K562 (cell line): Measurements from ENCODE around the gene ADD3. TPM values are rescaled to one million over a fixed set of nuclear protein-coding genes. Genes with fewer than 3 reads are reported as not detected.

ENCODE experiments used
- ATAC-seq: fragments of 200-7000 bp; cut with Tn5 transposase; 3 replicates; pipeline ENCODE4 v1.9.1; 2020; ENCODE audit warnings: moderate library complexity
- BruUV-seq: library from RNA; stranded (reverse); fragments of 400-500 nt; replicated peaks from 2 replicates; lab custom pipeline; 2021; lab: Mats Ljungman, UMichigan
- CTCF ChIA-PET: fragments of 300-600 bp; formaldehyde crosslinking; extraction: SDS; loops from one replicate; lab custom pipeline; 2021; ENCODE audit warnings: low intra/inter-chr PET ratio; lab: Yijun Ruan, JAX
- POLR2A ChIA-PET: fragments of 300-600, 350-650 bp; sonication (Branson Sonifier 250); formaldehyde crosslinking; extraction: SDS; loops from one replicate; lab custom pipeline; 2021; ENCODE audit warnings: antibody characterized with exemption, inconsistent platforms; lab: Yijun Ruan, JAX
- DNase-seq, 4 experiments: peaks; one replicate each; pipeline versions ENCODE4 v3.0.0 to v3.0.0-alpha.2; 2011 to 2018; ENCODE audit warnings: low spot score in 3 of 4, mixed read lengths in 3 of 4; ENCODE audit errors: extremely low read depth in 1 of 4
- FAIRE-seq: peaks from 2 replicates; lab custom pipeline; 2011; peaks lifted over from hg19 to GRCh38; lab: Jason Lieb, UNC
- H2AFZ ChIP-seq: 2 replicates; pipeline ENCODE4 v1.6.0; 2011; ENCODE audit warnings: low read depth, low read length, control low read depth, inconsistent platforms
- H3K27ac ChIP-seq: fragments of 200-600 bp; 3 replicates; pipeline ENCODE4 v1.8.0; 2011; ENCODE audit warnings: low read depth, mild to moderate bottlenecking, control low read depth, inconsistent platforms, low read length, moderate library complexity, mixed read lengths; ENCODE audit errors: extremely low read depth
- H3K27me3 ChIP-seq, 2 experiments: fragments of 300-600 bp in 1 of 2; 2 replicates in 1 of 2; 3 replicates in 1 of 2; pipeline versions ENCODE4 v1.6.0 to v1.8.0; 2011; ENCODE audit warnings: inconsistent platforms in 2 of 2, low read length in 2 of 2, mild to moderate bottlenecking in 1 of 2, mixed read lengths in 1 of 2, moderate library complexity in 1 of 2; ENCODE audit not compliant: control insufficient read depth in 2 of 2, insufficient read depth in 2 of 2
- H3K36me3 ChIP-seq: fragments of 300-600 bp; 3 replicates; pipeline ENCODE4 v1.8.0; 2011; ENCODE audit warnings: mild to moderate bottlenecking, low read length, inconsistent platforms; ENCODE audit not compliant: control insufficient read depth, insufficient read depth
- H3K4me1 ChIP-seq, 2 experiments: fragments of 200-600 bp in 1 of 2; replicated peaks in 1 of 2; 2 replicates in 1 of 2; 3 replicates in 1 of 2; pipeline versions ENCODE4 v1.5.1 to v1.8.0; 2011; ENCODE audit warnings: inconsistent platforms in 2 of 2, low read length in 2 of 2, mild to moderate bottlenecking in 1 of 2, mixed read lengths in 1 of 2, moderate library complexity in 1 of 2; ENCODE audit not compliant: control insufficient read depth in 2 of 2, insufficient read depth in 2 of 2
- H3K4me2 ChIP-seq: 2 replicates; pipeline ENCODE4 v1.6.1; 2011; ENCODE audit warnings: low read length, control low read depth, inconsistent platforms, mixed read lengths; ENCODE audit not compliant: insufficient read depth
- H3K4me3 ChIP-seq: fragments of 200-600 bp; sonication (generic), shearing (Covaris generic); 2 replicates; pipeline ENCODE4 v1.5.1; 2016; ENCODE audit warnings: control low read depth, inconsistent platforms
- H3K79me2 ChIP-seq: fragments of 200-600 bp; 3 replicates; pipeline ENCODE4 v1.8.0; 2011; ENCODE audit warnings: low read length, inconsistent platforms; ENCODE audit not compliant: control insufficient read depth, insufficient read depth
- H3K9ac ChIP-seq, 2 experiments: 2 replicates each; pipeline versions ENCODE4 v1.6.0 to v1.6.1; 2011; ENCODE audit warnings: low read depth in 2 of 2, low read length in 2 of 2, control low read depth in 1 of 2, inconsistent platforms in 1 of 2, mild to moderate bottlenecking in 1 of 2, mixed read lengths in 1 of 2; ENCODE audit not compliant: insufficient read depth in 1 of 2
- H3K9me1 ChIP-seq: one replicate; pipeline ENCODE4 v1.6.0; 2011; ENCODE audit warnings: inconsistent platforms, mild to moderate bottlenecking, low read length, moderate library complexity; ENCODE audit not compliant: control insufficient read depth, insufficient read depth
- H3K9me3 ChIP-seq: replicated peaks from 2 replicates; pipeline ENCODE4 v1.5.1; 2011; ENCODE audit warnings: low read depth, low read length, inconsistent platforms; ENCODE audit not compliant: control insufficient read depth, insufficient read depth
- H4K20me1 ChIP-seq: replicated peaks from 2 replicates; pipeline ENCODE4 v1.6.1; 2011; ENCODE audit warnings: low read length, inconsistent platforms, mixed read lengths; ENCODE audit not compliant: control insufficient read depth, insufficient read depth
- C11orf30 ChIP-seq: fragments of 450-650 bp; IDR thresholded peaks from 2 replicates; pipeline ENCODE4 v1.6.1; 2016; ENCODE audit warnings: low read depth, mild to moderate bottlenecking
- DIDO1 ChIP-seq: fragments of 450-650 bp; IDR thresholded peaks from 2 replicates; pipeline ENCODE4 v1.6.1; 2016; ENCODE audit warnings: low read depth, missing biosample characterization, missing genetic modification characterization
- EP400 ChIP-seq: fragments of 450-650 bp; IDR thresholded peaks from 2 replicates; pipeline ENCODE4 v1.6.1; 2017; ENCODE audit warnings: antibody characterized with exemption, mild to moderate bottlenecking, moderate library complexity
- FOXA3 ChIP-seq, 2 experiments: fragments of 450-650 bp in 1 of 2; sonication (generic) in 1 of 2; formaldehyde crosslinking; IDR thresholded peaks in 1 of 2; conservative IDR thresholded peaks in 1 of 2; 2 replicates each; pipeline versions ENCODE4 v1.4.0 to v1.8.0; 2020 to 2022; ENCODE audit warnings: mild to moderate bottlenecking in 2 of 2, missing genetic modification reagents in 1 of 2
- KDM1A ChIP-seq, 2 experiments: fragments of 450-650 bp; IDR thresholded peaks; 2 replicates each; pipeline ENCODE4 v1.6.1; 2016; ENCODE audit warnings: mild to moderate bottlenecking in 2 of 2
- PHTF2 ChIP-seq: fragments of 250-450 bp; sonication (Bioruptor Pico); IDR thresholded peaks from 2 replicates; pipeline ENCODE4 v1.5.0; 2021; ENCODE audit warnings: mild to moderate bottlenecking
- STAT5B ChIP-seq: fragments of 250-450 bp; sonication (Bioruptor Pico); IDR thresholded peaks from 2 replicates; pipeline ENCODE4 v1.8.0; 2021; ENCODE audit warnings: mild to moderate bottlenecking, inconsistent platforms
- ZNF239 ChIP-seq: fragments of 250-450 bp; sonication (Bioruptor Pico); IDR thresholded peaks from 2 replicates; pipeline ENCODE4 v1.4.0; 2020; ENCODE audit warnings: mild to moderate bottlenecking
- ZNF316 ChIP-seq: fragments of 450-650 bp; IDR thresholded peaks from 2 replicates; pipeline ENCODE4 v1.6.1; 2016
- WGBS: fragments of 100-300 bp; shearing (Covaris generic); methylation state at CpG from one replicate; pipeline ENCODE4 v1.1.6; 2016; ENCODE audit warnings: low coverage, mixed read lengths; ENCODE audit not compliant: insufficient coverage; ENCODE audit errors: missing lambda C conversion rate; 5-methylcytosine and 5-hydroxymethylcytosine counted together
- in situ Hi-C: fragments of 300-500 bp; cut with MboI; formaldehyde crosslinking; loops from 4 replicates; pipeline ENCODE4 v1.15.0; 2018; ENCODE audit warnings: inconsistent platforms, mixed read lengths
- intact Hi-C: fragments of 100-400 bp; cut with micrococcal nuclease; formaldehyde crosslinking; loops from 2 replicates; pipeline ENCODE4 v1.14.2; 2022
- polyA plus RNA-seq, 8 experiments: library from polyadenylated mRNA; depleted of rRNA in 4 of 8; stranded (reverse) in 5 of 8; unstranded in 3 of 8; fragments of >200 nt; fragmentation: Nextera tagmentation in 2 of 8; fragmentation: Illumina TruSeq in 1 of 8; extraction: Ambion mirVana in 2 of 8; extraction: Trizol in 1 of 8; gene quantifications; 2 replicates each; pipeline versions ENCODE4 v1.2.1 to v1.2.3, GENCODE V29; 2011 to 2014; ENCODE audit warnings: inconsistent platforms in 1 of 8, missing spikeins in 1 of 8
- total RNA-seq, 7 experiments: library from RNA; depleted of rRNA in 6 of 7; stranded (reverse); fragments of >200 nt in 6 of 7; fragmentation: Illumina TruSeq in 2 of 7; extraction: Trizol in 2 of 7; gene quantifications; 2 replicates each; pipeline versions ENCODE4 v1.2.1 to v1.2.3, GENCODE V29; 2011 to 2021; ENCODE audit warnings: low replicate concordance in 1 of 7

Gene ADD3
- total and polyA plus RNA-seq, 9 of the 15 experiments (the other 6 are each of a cell fraction or from before 2014, with no cell fraction given) = 13.2 to 125 (median 31.7) TPM

GRCh38 chr10:110123594-110123993, 115.8 kb downstream of the ADD3 start:
- Histone ChIP-seq H3K36me3 (peaks cover 47% of the 10 kb centered on the region), H3K9me3 (no peaks in the 10 kb centered on the region), H3K9ac (no peak overlapping the region), H2AFZ (no peak overlapping the region), H3K79me2 (no peaks in the 10 kb centered on the region), H4K20me1 (no peaks in the 10 kb centered on the region), H3K4me1 (no peaks in the 10 kb centered on the region), H3K27ac (no peak overlapping the region), H3K9me1 (no peaks in the 10 kb centered on the region), H3K27me3 (no peaks in the 10 kb centered on the region), H3K4me2 (no peak overlapping the region), H3K4me3 (no peak overlapping the region)
- 90% methylated on average over 2 of the region's 2 CpGs for WGBS
- FAIRE-seq (no peak), ATAC-seq (no peak), DNase-seq (no peak)
- in situ Hi-C loops = no loop called here
- BruUV-seq = no TSS peak
- POLR2A ChIA-PET = interaction anchor here (0.6 kb wide), 1 partner anchor 240 kb away, joined by 3 read pairs; no protein-coding TSS in a partner anchor
- CTCF ChIA-PET = no interaction called here
- intact Hi-C loops = no loop called here
- TF ChIP-seq C11orf30 (peak; percentile 22; the same call in 1 of the 2 replicates), ZNF239 (CRISPR knock-in tag) (no peak), KDM1A (IDR thresholded peaks at IDR 0.05) (no peak), DIDO1 (tag) (no peak), PHTF2 (CRISPR knock-in tag) (no peak), STAT5B (CRISPR knock-in tag) (no peak), ZNF316 (peak; percentile 49), EP400 (no peak), FOXA3 (CRISPR knock-in tag; conservative IDR thresholded peaks at IDR 0.05 in 1 of 2, IDR thresholded peaks at IDR 0.05 in 1 of 2) (no peak)
